B cell (primary cell): ENCODE measurements around the gene HES1.

ENCODE experiments used
- CTCF ChIP-seq: fragments of 200-600 bp; IDR thresholded peaks from one replicate; pipeline ENCODE4 v1.8.0; 2022; ENCODE audit warnings: antibody characterized with exemption, mild to moderate bottlenecking
- EZH2 ChIP-seq: IDR thresholded peaks from 2 replicates; pipeline ENCODE4 v1.6.1; 2012; ENCODE audit warnings: borderline replicate concordance, low read depth, mild to moderate bottlenecking, moderate library complexity, low read length; ENCODE audit not compliant: insufficient read depth, poor library complexity, severe bottlenecking

DNA sequence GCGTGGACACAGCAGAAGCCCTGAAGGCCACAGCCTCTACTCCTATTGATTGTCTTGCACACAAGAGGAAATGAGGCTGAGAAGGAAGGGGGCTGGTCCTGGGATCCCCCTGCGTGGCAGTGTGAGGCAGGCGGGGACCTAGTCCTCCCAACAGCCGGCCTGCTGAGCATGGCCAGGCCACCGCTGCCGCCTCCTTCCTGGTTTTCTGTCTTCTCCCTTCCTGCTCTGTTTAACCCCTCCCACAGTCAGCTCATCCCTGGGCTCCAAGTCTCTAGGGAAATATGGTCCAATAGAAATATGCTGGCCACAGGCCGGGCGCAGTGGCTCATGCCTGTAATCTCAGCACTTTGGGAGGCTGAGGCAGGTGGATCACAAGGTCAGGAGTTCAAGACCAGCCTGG, 42.1 kb upstream of the HES1 start:
- TF ChIP-seq CTCF (no peak), EZH2 (no peak)
